DMS79 treated with DMSO at 0.1 percent for 48 hours (cell line): ENCODE data around the gene JMY.

Experiments used
- DNase-seq: peaks from one replicate; lab custom pipeline; 2025; lab: John Stamatoyannopoulos, UW

JMY gene

DNA sequence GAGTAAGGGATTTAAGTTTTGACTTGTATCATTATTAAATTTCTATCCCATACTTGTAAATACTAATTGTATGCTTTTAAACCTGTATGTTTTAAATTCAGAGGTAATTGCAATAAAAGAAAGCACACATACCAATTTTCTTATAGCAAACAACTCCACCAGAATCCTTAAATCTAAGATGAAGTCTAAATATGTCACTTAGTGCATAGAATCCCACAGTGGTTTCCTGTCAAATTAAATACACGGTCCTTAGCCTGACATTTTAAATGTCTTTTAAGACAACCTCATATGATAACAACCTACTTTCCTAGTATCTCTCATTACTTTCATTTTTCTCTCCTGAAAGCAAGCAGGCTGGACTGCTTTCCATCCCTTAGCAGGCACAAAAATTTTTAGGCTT is 52.0 kb downstream of the JMY start:
- DNase-seq = no peak

DNA sequence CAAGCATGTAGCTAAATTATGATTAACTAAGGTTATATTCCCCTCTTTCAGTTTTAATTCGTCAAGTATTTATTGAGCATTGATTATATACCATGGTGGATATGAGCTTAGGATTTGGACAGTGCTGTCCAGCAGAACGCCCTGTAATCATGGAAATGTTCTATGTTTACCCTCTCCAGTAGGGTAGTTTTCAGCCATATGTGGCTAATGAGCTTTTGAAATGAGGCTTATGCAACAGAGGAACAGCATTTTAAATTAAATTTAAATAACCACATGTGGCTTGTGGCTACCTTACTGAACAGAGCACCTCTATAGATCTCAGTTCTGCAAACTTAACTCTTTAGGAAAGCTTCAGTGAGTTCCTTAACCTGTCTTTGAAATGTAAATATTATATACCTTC is 59.1 kb downstream of the JMY start:
- no peak for DNase-seq

DNA sequence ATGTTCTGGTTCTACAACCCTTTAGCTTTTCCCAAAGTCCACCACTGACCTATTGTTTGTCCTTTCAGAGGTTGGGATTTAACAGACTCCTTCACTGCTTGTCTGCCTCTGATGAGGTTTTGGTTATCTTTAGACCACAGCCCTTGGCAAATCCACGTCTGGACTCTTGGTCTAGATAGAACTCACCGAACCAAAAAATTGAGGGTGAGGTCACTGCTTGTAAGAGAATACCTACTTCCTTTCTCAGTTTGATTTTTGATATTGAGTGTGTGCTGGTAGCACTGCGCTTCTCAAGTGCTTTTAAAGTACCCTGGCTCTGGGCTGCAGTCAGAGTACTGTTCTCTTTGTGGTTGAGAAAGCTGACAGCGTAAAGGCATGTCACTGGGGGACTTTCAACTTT is 61.7 kb downstream of the JMY start:
- DNase-seq = peak; percentile 69

DNA sequence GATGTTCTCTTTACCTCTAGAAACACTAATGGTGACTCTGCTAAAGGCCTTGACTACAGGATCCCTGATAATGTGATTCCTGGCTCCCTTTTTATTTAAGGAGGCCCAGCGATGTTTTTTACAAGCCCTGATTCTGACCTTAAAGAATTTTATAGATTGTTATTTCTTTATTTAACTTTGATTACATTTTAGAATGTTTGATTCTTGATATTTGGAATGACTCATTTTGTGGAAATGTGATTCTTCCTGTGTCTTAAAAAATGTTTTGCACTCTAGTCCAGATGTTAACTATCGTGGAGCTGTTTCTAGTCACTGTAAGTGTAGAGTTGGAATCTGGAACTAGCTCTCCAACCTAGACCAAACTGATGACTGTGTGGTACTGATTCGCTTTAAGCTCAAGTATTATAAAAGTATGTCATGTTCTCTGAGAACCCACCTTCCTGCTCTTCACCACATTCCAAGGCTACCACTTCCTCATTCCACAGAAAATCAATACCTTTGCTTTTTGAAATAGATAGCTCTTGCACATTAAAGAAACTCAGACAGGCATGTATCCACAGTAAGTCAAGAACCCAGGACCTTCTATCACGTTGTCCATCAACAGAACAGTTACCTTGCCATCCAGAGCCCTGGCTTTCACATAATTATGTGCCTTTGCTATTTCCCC is 65.2 kb downstream of the JMY start:
- no peak for DNase-seq

DNA sequence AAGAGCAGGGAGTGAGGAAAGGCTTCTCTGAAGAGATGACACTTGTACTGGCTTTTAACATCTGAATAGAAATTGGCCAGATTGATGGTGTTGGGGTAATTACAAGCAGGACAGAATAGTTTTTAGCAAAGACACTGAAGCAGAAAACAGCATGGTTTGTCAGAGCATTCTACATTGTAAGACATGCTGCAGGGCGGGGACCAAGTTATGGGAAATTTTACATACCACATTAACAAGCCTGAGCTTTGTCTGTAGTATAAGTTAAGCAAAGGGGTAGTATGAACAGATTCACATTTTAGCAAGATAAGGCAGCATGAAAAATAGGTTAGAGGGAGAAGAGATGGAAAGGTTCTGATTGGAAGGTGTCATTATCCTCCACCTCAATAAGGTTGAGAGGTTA is 66.5 kb downstream of the JMY start:
- no peak for DNase-seq

DNA sequence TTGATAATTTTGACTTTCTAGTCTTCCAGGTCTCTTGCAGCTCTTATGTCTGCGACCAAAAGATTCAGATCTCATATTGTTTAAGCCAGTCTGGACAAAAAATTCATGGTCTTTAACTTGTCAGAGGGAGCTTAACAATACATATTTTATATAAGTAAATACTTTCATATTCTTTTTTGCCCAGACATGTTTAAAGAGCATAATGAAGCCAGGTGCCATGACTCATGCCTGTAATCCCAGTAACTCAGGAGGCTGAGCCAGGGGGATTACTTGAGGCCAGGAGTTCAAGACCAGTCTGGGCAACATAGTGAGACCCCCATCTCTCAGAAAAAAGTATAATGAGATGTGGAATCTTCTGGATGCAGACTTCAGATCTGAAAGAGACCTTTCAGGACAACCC is 69.8 kb downstream of the JMY start:
- DNase-seq = no peak

DNA sequence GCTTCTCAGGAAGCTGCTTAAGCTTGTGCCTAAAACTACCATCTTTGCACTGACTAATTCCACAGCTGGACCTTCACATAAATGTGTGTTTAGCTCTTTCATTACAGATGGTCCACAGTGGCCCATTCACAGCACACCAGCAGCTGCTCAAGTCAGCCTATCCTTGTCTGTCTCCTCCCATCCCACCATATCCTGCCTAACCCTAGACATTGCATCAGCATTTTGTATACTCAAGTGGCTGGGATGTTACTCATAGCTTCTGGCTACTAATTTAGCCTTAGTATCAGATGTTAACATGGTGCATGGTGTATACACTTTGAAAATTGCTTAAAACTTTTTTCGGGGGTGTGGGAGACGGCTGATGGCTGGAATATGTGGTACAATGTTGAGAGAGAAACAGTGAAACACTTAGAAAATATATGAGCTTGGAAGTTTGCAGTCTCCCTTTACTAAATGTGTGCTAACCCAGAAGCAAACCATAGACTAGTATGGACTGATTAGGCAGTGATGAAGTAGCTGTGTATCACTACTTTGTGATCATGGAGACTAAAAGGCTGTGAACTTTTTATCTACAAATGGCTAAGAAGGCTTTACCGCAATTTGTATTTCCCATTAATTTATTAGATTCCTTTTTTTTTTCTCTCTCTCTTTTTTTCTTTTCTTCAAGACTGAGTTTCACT is 83.1 kb downstream of the JMY start:
- DNase-seq = no peak

DNA sequence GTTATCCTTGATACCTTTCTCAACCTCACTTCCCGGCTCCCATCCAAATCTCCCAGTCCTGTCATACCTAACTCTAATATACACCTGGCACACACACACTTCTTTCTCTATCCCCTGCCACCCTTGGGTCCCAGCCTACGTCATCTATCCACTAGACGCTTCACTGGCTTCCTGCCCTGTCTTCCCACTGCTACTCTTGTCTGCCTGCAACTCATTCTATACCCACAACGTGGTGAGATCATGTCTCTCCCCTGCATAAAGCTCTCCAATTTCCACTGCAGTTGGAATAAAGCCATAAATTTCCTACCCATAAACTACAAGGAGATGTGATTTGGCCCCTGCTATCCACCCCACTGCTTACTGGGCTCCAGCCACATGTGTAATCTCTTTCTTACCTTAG is 93.5 kb downstream of the JMY start:
- DNase-seq = no peak

DNA sequence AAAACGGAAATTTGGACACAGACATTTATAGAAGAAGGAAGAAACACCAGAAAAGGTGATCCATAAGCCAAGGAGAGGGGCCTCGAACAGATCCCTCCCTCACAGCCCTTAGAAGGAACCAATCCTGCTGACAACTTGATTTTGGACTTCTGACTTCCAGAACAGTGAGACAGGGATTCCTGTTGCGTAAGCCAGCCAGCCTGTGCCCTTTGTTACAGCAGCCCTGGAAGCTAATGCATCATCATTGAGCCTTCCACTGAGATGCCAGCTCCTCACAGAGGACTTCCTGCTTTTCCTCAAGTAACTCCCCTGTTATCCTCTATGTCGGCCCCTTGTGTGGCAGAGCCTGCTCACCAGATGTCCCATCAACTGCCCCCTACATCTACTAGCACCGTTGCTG is 94.1 kb downstream of the JMY start:
- no peak for DNase-seq

DNA sequence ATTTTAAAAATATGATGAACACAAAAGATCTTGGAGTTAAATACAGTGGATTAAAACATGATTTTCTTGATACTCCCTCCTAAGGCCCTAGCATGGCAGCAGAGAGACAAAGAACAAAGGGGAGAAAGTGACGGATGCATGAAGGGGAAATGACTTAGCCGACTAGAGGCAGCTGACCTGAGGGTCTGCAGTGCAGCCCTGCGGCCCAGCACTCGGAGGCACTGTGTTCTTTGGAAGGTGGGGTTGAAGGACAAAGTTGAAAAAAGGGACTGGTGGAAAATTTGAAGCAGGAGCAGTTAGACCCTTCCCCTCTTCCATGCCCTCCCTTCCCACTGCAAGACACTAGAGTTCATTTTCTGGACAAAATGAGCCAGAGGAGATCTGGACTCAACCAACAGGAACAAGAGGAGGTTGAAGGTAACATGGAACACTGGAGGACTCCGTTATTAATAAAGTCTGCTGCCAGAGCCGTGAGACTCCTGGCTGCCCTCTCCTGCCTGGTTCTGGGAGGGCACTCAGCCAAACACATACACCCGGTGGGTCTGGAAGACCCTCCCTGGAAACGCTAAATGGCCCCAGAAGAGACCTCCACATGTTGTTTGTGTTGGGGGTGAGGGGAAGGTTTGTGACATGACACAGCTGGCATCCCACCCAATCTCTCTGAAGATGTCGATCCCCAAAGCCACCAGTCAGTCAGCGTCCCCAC is 98.1 kb downstream of the JMY start:
- no peak for DNase-seq

DNA sequence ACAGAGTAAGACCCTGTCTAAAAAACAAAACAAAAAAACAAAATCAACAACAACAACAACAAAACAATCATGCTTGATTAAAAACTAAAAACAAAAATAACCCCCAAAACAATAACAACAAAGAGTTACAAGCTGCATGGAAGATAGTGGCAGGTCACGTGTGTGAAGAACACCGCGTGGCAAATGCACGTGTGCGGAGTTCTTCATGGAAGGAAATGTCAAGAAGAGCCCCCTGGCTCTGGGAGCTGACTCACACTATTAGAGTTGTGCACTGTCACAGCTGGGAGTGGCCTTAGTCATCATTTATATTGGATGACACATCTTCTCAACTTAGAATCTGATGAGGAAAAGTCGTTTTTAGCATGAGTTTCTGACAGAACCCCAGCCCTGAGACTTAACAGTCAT is 110.5 kb downstream of the JMY start:
- no peak for DNase-seq

DNA sequence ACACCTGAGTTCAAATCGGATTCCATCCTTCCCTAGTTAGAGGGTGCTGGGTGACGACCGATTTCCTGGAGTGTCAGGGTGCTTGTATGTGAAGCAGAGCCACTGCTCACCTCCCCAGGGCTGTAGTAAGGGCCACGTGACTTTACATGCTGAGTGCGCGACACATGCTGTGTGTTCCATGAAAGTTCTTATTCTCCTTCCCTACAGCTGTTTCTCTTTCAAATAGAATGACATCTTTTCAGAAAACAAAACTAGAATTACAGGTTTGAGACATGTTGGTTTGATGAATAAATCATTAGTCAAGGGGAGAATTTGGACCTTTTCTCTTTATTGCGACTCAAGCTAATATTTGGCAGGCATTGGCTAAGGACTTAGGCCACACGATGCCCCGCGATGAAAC is 113.1 kb downstream of the JMY start:
- no peak for DNase-seq

DNA sequence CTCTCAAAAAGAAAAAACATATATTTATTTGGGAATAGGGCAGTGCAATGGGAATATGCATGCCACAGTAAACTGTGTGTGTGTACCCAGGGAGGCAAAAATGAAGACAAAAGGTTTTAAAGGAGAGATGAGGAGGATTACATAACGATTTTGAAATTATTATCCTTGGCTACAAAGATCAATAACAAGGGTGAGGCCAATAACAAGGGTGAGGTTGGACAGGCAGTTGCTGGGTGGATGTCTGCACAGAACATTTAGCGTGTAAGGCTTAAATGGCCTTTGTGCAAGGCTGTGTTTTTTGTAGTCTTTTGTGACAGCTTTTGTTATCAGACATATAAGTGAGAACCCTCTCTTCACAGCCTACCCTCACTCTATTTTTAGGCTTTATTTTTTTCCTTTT is 114.0 kb downstream of the JMY start:
- DNase-seq = no peak

DNA sequence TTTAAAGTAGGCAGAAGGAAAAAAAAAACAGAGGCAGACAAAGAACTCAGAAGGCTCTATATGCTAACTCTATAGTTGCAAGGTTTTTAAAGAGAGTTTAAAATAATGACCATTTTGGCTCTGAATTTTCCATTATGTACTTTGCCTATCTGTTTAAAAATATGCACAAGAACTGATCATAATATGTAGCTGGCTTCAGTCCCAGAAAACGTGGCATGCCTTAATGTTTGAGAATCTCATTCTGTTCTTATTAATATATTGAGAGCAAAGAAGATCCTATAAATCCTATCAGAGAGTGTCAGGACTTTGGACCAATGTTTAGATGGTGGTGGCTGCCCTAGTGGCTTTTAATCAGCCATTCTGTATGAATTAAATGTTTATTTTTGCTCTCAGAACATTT is 121.5 kb downstream of the JMY start:
- DNase-seq = no peak
